Activated CD4-positive, CD25-positive, alpha-beta regulatory T cell (primary cell): Measurements from ENCODE around the gene MINDY4.

ENCODE experiments used
- DNase-seq, 4 experiments: peaks; one replicate each; lab custom pipeline; 2025; lab: John Stamatoyannopoulos, UW

MINDY4 gene

GRCh38 chr7:30772984-30773383, 1.8 kb downstream of the MINDY4 start:
- DNase-seq = no peak

- no peak for DNase-seq
These were observed 4.8 kb downstream of the MINDY4 start for GRCh38 chr7:30775992-30776391.

- no peak for DNase-seq
These were observed 5.8 kb downstream of the MINDY4 start for GRCh38 chr7:30776971-30777370.

- no peak for DNase-seq
These were observed 7.2 kb downstream of the MINDY4 start for GRCh38 chr7:30778255-30779025.

GRCh38 chr7:30779574-30779973, 8.4 kb downstream of the MINDY4 start:
- DNase-seq = no peak

- no peak for DNase-seq
These were observed 9.7 kb downstream of the MINDY4 start for GRCh38 chr7:30780941-30781340.

GRCh38 chr7:30782690-30783089, 11.5 kb downstream of the MINDY4 start:
- DNase-seq = no peak

DNA sequence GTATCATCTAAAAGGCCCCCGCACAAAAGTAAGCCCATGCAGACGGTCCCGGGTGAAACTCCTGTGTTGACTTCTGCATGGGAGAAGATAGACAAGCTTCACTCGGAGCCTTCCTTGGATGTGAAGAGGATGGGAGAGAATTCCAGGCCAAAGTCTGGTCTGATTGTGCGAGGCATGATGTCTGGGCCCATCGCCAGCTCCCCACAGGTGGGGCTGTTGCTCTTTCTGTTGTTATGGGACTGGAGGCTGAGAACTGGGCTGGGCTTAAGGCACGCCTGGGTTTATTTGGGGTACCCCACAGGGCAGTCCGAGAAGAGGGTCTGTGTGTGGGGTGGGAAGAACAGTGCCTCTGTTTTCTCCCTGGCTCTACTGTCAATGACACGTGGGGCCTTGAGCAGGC, 14.6 kb downstream of the MINDY4 start:
- no peak for DNase-seq

DNA sequence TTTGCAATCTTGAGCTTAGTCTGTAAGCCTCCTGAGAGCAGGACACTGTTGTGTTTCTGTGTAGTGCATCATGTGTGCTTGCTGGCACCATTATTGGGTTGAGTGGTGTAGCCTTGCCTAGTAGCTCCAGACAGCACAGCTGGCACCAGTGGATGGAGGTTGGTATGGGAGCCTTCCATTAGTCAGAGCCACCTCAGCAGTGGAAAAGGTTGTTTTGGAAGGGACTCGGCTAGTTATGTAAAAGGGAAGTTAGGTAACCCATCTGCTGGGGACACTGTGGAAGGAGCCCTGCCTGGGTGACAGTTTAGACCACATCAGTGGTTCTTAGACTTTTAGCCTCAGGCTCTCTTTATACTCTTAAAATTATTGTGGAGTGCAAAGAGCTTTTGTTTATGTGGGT, 16.3 kb downstream of the MINDY4 start:
- DNase-seq = no peak

DNA sequence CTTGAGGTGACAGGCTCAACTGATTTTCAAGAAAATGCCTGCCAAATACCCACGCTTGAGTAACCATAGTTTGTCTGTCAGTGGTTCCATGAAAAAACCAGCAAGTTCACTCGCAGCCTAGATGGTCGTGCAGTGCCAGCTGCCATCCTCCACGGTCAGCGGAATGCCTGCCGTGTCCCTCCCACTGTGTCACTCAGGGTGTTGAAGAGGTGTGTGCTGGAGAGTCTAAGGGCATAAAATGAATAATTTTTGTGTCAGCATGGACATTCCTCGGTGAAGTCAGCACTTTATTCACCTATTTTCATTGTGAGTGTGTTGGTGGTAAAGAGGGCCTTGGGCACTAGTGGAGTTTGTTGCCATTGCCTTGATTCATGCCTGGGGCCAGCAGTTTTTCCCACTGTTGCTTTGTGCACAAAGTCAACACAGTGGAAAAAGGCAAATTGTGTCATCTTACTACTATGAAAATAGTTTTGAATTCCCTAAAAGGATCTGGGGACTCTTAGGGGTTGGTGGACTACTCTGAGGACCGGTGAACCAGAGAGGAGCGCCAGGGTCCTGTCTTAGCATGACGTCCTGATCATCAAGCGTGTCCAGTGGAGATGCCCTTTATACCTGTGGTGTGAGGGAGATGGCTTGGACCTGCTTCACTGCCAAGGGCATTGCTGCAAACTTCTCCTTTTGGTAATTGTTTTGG, 17.6 kb downstream of the MINDY4 start:
- DNase-seq = no peak

DNA sequence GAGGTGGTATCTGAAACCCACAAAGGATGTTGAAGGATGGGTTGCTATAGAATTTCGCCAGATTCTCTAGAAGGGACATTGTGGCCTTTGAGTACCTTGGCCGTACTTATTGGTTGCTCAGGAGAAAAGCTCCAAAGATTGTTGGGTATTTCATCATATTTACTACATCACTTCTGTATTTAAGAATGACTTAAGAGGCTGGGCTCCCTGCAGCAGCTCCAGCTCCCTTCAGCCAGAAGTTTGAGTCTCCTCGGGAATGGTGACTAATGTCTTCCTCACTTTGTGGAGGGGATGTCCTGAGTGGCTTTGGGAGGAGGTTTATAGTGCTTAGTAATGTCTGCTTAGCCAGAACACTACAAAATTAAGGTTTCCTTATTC, 18.1 kb downstream of the MINDY4 start:
- DNase-seq = no peak

DNA sequence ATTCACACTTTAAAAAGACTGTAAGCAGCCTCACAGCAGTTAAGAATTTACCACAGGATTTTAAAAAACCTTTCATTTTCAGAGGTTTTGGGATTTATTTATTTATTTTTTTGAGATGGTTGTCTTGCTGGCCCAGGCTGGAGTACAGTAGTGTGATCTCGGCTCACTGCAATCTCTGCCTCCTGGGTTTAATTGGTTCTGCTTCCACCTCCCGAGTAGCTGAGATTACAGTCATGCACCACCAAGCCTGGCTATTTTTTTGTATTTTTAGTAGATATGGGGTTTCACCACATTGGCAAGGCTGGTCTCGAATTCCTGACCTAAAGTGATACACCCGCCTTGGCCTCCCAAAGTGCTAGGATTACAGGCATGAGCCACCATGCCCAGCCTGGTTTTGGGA, 19.1 kb downstream of the MINDY4 start:
- no peak for DNase-seq

DNA sequence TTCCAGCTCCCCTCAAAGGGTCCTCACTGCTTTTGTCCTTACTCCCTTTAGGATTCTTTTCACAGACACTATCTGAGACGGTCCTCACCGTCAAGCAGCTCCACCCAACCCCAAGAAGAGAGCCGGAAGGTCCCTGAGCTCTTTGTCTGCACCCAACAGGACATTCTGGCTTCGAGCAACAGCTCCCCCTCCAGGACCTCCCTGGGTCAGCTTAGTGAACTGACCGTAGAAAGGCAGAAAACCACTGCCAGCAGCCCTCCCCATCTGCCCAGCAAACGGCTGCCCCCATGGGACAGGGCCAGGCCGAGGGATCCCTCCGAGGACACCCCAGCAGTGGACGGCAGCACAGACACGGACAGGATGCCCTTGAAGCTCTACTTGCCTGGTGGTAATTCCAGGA, 19.9 kb downstream of the MINDY4 start:
- DNase-seq = no peak

DNA sequence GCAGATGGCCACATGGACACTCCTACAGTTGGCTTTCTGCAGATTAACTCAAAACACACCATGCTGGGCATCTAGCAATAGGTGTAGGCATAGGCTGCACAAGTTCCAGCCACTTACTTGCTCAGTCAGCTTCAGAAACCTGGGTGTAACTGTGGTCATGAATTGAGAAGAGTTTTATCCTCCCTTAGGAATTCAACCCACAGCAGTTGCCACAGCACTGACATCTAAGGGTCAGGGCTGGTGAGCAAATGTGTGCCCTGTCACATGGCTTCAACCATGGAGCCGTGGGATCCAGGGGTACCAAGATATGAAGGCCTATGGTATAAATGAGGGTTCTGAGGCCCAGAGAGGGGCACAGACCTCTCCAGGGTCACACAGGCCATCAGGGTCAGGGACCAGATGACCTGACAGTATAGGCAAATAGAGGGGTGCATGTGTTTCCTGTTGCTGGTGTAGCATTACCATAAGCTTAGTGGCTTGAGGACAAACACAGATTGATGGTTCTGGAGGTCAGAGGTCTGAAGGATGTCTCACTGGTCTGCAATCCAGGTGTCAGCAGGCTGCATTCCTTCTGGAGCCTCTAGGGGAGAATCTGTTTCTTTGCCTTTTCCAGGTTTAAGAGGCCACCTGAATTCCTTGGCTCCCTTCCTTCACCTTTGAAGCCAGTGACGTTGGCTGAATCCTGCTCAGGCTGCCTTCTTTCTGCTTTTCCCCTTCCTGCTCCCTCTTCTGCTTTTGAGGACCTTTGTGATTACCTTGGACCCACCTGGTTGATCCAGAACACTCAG, 24.1 kb downstream of the MINDY4 start:
- no peak for DNase-seq

DNA sequence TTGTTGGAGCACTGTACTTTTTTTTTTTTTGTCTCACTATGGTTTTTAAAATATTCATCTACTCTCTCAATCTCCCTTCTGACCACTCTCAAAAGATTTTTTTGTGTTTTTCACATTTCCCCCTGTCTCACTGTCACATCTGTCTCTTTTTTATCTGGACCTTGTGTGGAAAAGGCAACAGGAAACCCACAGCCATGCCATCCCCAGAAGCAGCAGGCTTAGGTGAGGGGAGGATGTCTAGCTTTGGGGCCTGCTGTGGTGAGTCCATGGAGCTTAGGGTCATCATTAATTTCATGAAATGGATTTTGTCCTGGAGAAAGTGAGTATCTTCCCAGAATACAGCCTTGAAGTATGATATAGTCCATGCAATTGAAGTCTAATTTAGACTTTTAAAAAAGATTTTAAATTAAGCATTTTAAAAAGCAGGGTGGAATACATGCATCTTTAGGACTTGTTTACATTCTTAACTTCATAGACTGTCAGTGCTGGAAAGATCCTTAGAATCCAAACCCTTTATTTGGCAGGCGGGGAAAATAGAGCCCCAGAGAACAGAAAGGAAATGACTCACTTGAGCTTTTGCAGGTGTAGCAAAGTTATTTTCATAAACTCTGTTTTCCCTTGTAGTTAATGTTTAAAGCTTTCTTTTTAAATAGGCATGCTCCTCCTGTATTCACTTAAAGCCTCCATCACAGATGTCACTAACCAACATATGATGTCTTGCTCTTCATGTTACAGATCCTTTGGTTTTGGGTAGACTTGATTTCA, 25.1 kb downstream of the MINDY4 start:
- DNase-seq = no peak

DNA sequence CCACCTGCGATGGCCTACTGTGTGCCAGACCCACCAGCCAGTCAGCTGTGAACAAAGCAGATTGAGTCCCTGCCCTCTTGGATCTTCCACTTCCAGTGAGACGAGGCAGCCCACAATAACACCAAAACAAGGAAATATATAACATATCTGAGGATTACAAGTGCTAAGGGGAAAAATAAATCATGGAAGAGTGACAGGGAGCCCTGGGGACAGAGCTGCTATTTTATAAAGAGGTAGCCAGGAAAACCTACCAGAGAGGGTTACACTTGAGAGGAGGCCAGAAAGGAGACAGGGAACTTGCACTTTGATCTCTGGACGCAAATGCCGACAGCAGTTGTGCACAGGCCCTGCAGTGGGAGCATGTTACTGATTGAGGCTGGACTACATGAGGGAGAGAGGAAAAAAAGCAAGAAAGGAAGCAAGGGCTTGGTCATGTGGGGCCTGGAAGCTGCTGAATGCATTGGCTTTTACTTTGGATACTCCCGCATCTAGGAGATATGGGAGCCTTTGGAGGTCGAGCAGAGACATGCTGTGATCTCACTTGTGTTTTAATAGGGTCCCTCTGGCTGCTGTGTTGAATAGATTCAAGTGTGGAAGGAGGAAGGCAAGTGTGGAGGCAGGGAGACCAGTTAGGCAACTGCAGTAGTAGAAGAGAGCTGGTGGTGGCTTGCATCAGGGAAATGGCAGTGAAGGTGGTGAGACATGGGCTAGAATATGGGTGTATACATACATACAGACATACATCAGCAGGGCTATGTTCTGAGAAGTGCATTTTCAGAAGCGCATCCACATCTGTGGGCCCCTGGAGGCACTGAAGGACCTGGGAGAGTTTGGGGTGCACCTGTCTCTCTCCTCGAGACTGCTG, 26.2 kb downstream of the MINDY4 start:
- DNase-seq = no peak

DNA sequence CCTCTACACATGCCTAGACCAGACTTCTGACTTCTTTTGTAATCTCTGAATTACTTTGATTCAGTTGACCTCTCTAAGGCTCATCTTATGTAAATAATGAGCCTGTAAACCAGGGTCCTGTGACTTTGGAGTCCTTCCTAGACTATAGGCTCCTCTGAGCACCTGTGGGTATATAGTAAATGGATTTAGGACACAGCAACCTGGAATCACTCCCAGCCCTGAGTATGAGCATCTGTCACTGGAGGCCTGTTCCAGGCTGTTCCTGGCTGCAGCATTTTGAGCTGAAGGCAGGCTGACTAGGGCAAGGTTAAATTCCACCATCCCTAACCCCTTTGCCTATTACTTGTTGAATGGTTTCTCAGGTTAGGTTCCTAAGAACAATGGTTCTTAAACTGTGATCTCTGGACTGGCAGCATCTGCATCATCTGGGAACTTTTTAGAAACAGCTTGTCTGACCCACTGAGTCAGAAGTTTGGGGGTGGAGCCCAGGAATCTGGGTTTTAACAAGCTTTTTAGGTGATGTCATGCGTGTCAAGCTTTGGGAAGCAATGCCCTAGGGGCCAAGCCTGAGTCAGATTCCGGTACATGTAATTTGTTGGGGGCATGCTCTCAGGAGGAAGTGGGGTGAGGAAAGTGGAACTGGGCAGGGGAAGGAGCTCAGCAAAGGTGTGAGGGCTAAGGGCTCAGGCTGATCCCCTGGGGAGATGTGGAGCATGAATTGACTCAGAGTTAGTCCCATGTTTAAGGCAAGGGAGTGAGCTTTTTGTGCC, 28.2 kb downstream of the MINDY4 start:
- no peak for DNase-seq

- no peak for DNase-seq
These were observed 28.9 kb downstream of the MINDY4 start for GRCh38 chr7:30799976-30800661.

- no peak for DNase-seq
These were observed 29.6 kb downstream of the MINDY4 start for GRCh38 chr7:30800785-30801252.

- no peak for DNase-seq
These were observed 31.6 kb downstream of the MINDY4 start for GRCh38 chr7:30802812-30803211.
